Natural killer cell (primary cell): ENCODE data around the gene CDK1. TPM values are rescaled to one million over a fixed set of nuclear protein-coding genes. Genes with fewer than 3 reads are reported as not detected.
"Not testable (repeated sequence)": the region's sequence is repeated elsewhere in the genome, so short reads cannot be mapped to it uniquely, and the experiment has no call there.

ENCODE experiments used
- ATAC-seq, 3 donors: fragments of 150-1000 bp in 2 of 3; fragments of 200-7000 bp in 1 of 3; cut with Tn5 transposase; 1 replicate in 1 of 3; 2 replicates in 2 of 3; pipeline ENCODE4 v1.10.0; 2021; ENCODE audit warnings: mild to moderate bottlenecking in 2 of 3, moderate library complexity in 2 of 3
- DNase-seq, 2 donors: peaks; one replicate each; pipeline versions ENCODE4 v3.0.0 to v3.0.0-alpha.2; 2013 to 2021; ENCODE audit warnings: mixed read lengths in 1 of 2
- H3K27ac ChIP-seq: one replicate; pipeline ENCODE4 v1.5.1; 2013; ENCODE audit warnings: mild to moderate bottlenecking, low read length
- H3K27me3 ChIP-seq: one replicate; pipeline ENCODE4 v1.6.1; 2013; ENCODE audit warnings: low read length; ENCODE audit not compliant: control insufficient read depth, insufficient read depth
- H3K36me3 ChIP-seq: one replicate; pipeline ENCODE4 v1.6.1; 2013; ENCODE audit warnings: low read length; ENCODE audit not compliant: control insufficient read depth, insufficient read depth
- H3K4me1 ChIP-seq: one replicate; pipeline ENCODE4 v1.6.1; 2013; ENCODE audit warnings: low read length; ENCODE audit not compliant: control insufficient read depth, insufficient read depth
- H3K4me3 ChIP-seq: one replicate; pipeline ENCODE4 v1.5.1; 2013; ENCODE audit warnings: low read length
- H3K9me3 ChIP-seq: one replicate; pipeline ENCODE4 v1.6.1; 2013; ENCODE audit warnings: low read length; ENCODE audit not compliant: control insufficient read depth, insufficient read depth
- H3K27ac Mint-ChIP-seq, 2 donors: one replicate each; pipeline ENCODE4 v1.8.0; 2022; ENCODE audit warnings: mild to moderate bottlenecking in 2 of 2, mixed read lengths in 2 of 2, moderate library complexity in 1 of 2
- H3K27me3 Mint-ChIP-seq, 2 donors: one replicate each; pipeline ENCODE4 v1.8.0; 2022; ENCODE audit warnings: low read depth in 2 of 2, mixed read lengths in 2 of 2
- H3K36me3 Mint-ChIP-seq: one replicate; pipeline ENCODE4 v1.8.0; 2022; ENCODE audit warnings: mixed read lengths
- H3K4me1 Mint-ChIP-seq, 2 donors: one replicate each; pipeline ENCODE4 v1.8.0; 2022; ENCODE audit warnings: mixed read lengths in 2 of 2
- H3K4me3 Mint-ChIP-seq: one replicate; pipeline ENCODE4 v1.8.0; 2022; ENCODE audit warnings: mild to moderate bottlenecking, moderate library complexity, mixed read lengths
- H3K9me3 Mint-ChIP-seq, 2 donors: one replicate each; pipeline ENCODE4 v1.8.0; 2022; ENCODE audit warnings: mixed read lengths in 2 of 2
- WGBS: methylation state at CpG from one replicate; pipeline ENCODE4 v1.1.7; 2013; ENCODE audit warnings: missing lambda C conversion rate; ENCODE audit not compliant: insufficient coverage; 5-methylcytosine and 5-hydroxymethylcytosine counted together
- intact Hi-C: fragments of 100-400 bp; cut with micrococcal nuclease; formaldehyde crosslinking; loops from one replicate; pipeline ENCODE4 v1.14.2; 2022
- total RNA-seq, 4 donors: library from RNA; stranded (reverse); fragments of 120-200 nt in 1 of 4; gene quantifications; one replicate each; pipeline versions ENCODE4 v1.2.3 to v1.2.4, GENCODE V29; 2013 to 2022
- TF ChIP-seq, protein P1 (sequence below): fragments of 200-600 bp; IDR thresholded peaks from one replicate; pipeline ENCODE4 v1.8.0; 2022; ENCODE audit warnings: antibody characterized with exemption

CDK1 gene
- total RNA-seq, 3 donors from 2014 or later (not counting 1 experiment from before 2014, with no cell fraction given): 1.1 to 2.4 (median 1.9) TPM

GRCh38 chr10:60834401-60834800 lies 56.1 kb downstream of the CDK1 start:
- TF ChIP-seq, protein P1, sequence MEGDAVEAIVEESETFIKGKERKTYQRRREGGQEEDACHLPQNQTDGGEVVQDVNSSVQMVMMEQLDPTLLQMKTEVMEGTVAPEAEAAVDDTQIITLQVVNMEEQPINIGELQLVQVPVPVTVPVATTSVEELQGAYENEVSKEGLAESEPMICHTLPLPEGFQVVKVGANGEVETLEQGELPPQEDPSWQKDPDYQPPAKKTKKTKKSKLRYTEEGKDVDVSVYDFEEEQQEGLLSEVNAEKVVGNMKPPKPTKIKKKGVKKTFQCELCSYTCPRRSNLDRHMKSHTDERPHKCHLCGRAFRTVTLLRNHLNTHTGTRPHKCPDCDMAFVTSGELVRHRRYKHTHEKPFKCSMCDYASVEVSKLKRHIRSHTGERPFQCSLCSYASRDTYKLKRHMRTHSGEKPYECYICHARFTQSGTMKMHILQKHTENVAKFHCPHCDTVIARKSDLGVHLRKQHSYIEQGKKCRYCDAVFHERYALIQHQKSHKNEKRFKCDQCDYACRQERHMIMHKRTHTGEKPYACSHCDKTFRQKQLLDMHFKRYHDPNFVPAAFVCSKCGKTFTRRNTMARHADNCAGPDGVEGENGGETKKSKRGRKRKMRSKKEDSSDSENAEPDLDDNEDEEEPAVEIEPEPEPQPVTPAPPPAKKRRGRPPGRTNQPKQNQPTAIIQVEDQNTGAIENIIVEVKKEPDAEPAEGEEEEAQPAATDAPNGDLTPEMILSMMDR: no peak
- Histone ChIP-seq H3K27ac (no peak overlapping the region), H3K4me1 (no peaks in the 10 kb centered on the region), H3K36me3 (no peaks in the 10 kb centered on the region), H3K9me3 (no peaks in the 10 kb centered on the region), H3K4me3 (no peak overlapping the region), H3K27me3 (no peaks in the 10 kb centered on the region)
- Mint-ChIP-seq H3K9me3 (no peaks in the 10 kb centered on the region), H3K36me3 (no peaks in the 10 kb centered on the region), H3K4me1 (no peaks in the 10 kb centered on the region), H3K4me3 (no peak overlapping the region), H3K27me3 (no peaks in the 10 kb centered on the region), H3K27ac (no peak overlapping the region)
- no peak for DNase-seq
- no peak for ATAC-seq
- intact Hi-C loops: no loop called here

- TF ChIP-seq, protein P1: no peak
- Mint-ChIP-seq H3K27me3 (no peaks in the 10 kb centered on the region), H3K9me3 (no peaks in the 10 kb centered on the region), H3K4me1 (no peaks in the 10 kb centered on the region), H3K4me3 (no peak overlapping the region), H3K36me3 (no peaks in the 10 kb centered on the region), H3K27ac (no peak overlapping the region)
- Histone ChIP-seq H3K4me1 (no peaks in the 10 kb centered on the region), H3K27me3 (no peaks in the 10 kb centered on the region), H3K9me3 (no peaks in the 10 kb centered on the region), H3K4me3 (no peak overlapping the region), H3K36me3 (no peaks in the 10 kb centered on the region), H3K27ac (no peak overlapping the region)
- DNase-seq (no peak), ATAC-seq (no peak)
- WGBS: 100% methylated on average over 2 of the region's 2 CpGs
- intact Hi-C loops: no loop called here
These were observed 56.8 kb downstream of the CDK1 start for GRCh38 chr10:60835049-60835448.

GRCh38 chr10:60841227-60841626 lies 62.9 kb downstream of the CDK1 start:
- DNase-seq, H3K4me3 ChIP-seq, H3K9me3 ChIP-seq, H3K36me3 Mint-ChIP-seq, H3K36me3 ChIP-seq, intact Hi-C loops, H3K27ac ChIP-seq, H3K4me1 ChIP-seq, H3K27ac Mint-ChIP-seq, H3K27me3 ChIP-seq, H3K27me3 Mint-ChIP-seq, H3K4me3 Mint-ChIP-seq, H3K4me1 Mint-ChIP-seq, H3K9me3 Mint-ChIP-seq, ATAC-seq: not testable (repeated sequence)
- 94% methylated on average over 5 of the region's 10 CpGs for WGBS

- H3K9me3 ChIP-seq: no peaks in the 10 kb centered on the region
- H3K4me3 ChIP-seq: no peak overlapping the region
- intact Hi-C loops: no loop called here
- Mint-ChIP-seq H3K36me3 (no peaks in the 10 kb centered on the region), H3K9me3 (no peaks in the 10 kb centered on the region), H3K27ac (no peak overlapping the region), H3K27me3 (no peaks in the 10 kb centered on the region), H3K4me1 (no peaks in the 10 kb centered on the region), H3K4me3 (no peak overlapping the region)
- H3K27ac ChIP-seq: no peak overlapping the region
- TF ChIP-seq, protein P1: no peak
- no peaks in the 10 kb centered on the region for H3K27me3 ChIP-seq
- H3K4me1 ChIP-seq: no peaks in the 10 kb centered on the region
- DNase-seq: no peak
- ATAC-seq: no peak
- whole genome bisulfite sequencing: 74% methylated on average over 1 of the region's 1 CpG
- no peaks in the 10 kb centered on the region for H3K36me3 ChIP-seq
These were observed 64.4 kb downstream of the CDK1 start for GRCh38 chr10:60842694-60843093.

Other genes with a start within 250 kb of the CDK1 start
- 1 to 10 TPM in 2 of 3 donors, under 1 TPM in 1; 0.97 to 1.9 (median 1.1) TPM for gene RHOBTB1, start 165.7 kb downstream of the CDK1 start, total RNA-seq